Measurements from ENCODE around the gene SYTL1.

- TF ChIP-seq CTCF (IDR thresholded peaks at IDR 0.05) (peak; percentile 96 to 100 (median 99)), POLR2AphosphoS5 (IDR thresholded peaks at IDR 0.05) (no peak)
Observed at GRCh38 chr1:27300341-27301051, 41.3 kb upstream of the SYTL1 start.

Data from transverse colon (tissue), 4 donors.